GM06990 (cell line): Measurements from ENCODE around the gene GBX2.

Experiments
- DNase-seq: peaks from one replicate; pipeline ENCODE4 v3.0.0-alpha.2; 2011; ENCODE audit not compliant: insufficient read length; ENCODE audit errors: extremely low read depth
- H3K27me3 ChIP-seq: replicated peaks from 2 replicates; pipeline ENCODE4 v1.6.0; 2011; ENCODE audit warnings: low read length; ENCODE audit not compliant: control insufficient read depth, insufficient read depth
- H3K36me3 ChIP-seq: 2 replicates; pipeline ENCODE4 v1.5.1; 2011; ENCODE audit warnings: low read length; ENCODE audit not compliant: control insufficient read depth, insufficient read depth
- H3K4me3 ChIP-seq: replicated peaks from 2 replicates; pipeline ENCODE4 v1.5.1; 2011; ENCODE audit warnings: low read depth, mild to moderate bottlenecking, control low read depth, low read length
- CTCF ChIP-seq: IDR thresholded peaks from 2 replicates; pipeline ENCODE4 v1.5.1; 2011; ENCODE audit warnings: low read length, control low read depth, mild to moderate bottlenecking, inconsistent platforms; ENCODE audit not compliant: insufficient read depth, poor library complexity, severe bottlenecking

The GBX2 gene

GRCh38 chr2:236120141-236120601 lies 48.0 kb downstream of the GBX2 start:
- Histone ChIP-seq H3K27me3 (no peaks in the 10 kb centered on the region), H3K36me3 (no peaks in the 10 kb centered on the region), H3K4me3 (no peak overlapping the region)
- no peak for DNase-seq
- TF ChIP-seq CTCF = no peak

- Histone ChIP-seq H3K27me3 (no peaks in the 10 kb centered on the region), H3K36me3 (no peaks in the 10 kb centered on the region), H3K4me3 (no peak overlapping the region)
- no peak for TF ChIP-seq CTCF
- no peak for DNase-seq
Measured at GRCh38 chr2:236119476-236119875, 48.7 kb downstream of the GBX2 start.

GRCh38 chr2:236119003-236119402 lies 49.2 kb downstream of the GBX2 start:
- no peaks in the 10 kb centered on the region for H3K36me3 ChIP-seq
- H3K4me3 ChIP-seq = no peak overlapping the region
- TF ChIP-seq CTCF = no peak
- H3K27me3 ChIP-seq = no peaks in the 10 kb centered on the region
- no peak for DNase-seq

- TF ChIP-seq CTCF = no peak
- Histone ChIP-seq H3K36me3 (no peaks in the 10 kb centered on the region), H3K4me3 (no peak overlapping the region), H3K27me3 (no peaks in the 10 kb centered on the region)
- no peak for DNase-seq
Measured at GRCh38 chr2:236117861-236118269, 50.3 kb downstream of the GBX2 start.

- H3K36me3 ChIP-seq = no peaks in the 10 kb centered on the region
- H3K4me3 ChIP-seq = no peak overlapping the region
- H3K27me3 ChIP-seq = no peaks in the 10 kb centered on the region
- no peak for DNase-seq
- no peak for TF ChIP-seq CTCF
Measured at GRCh38 chr2:236117401-236117800, 50.8 kb downstream of the GBX2 start.
